GM12878 (cell line): ENCODE results near the gene FBXL17. TPM values are rescaled to one million over a fixed set of nuclear protein-coding genes. Genes with fewer than 3 reads are reported as not detected.

ENCODE experiments used
- BCL11A ChIP-seq: IDR thresholded peaks from 2 replicates; pipeline ENCODE4 v1.6.1; 2011; ENCODE audit warnings: low read depth, low read length
- BCL3 ChIP-seq: IDR thresholded peaks from 2 replicates; pipeline ENCODE4 v1.6.1; 2011; ENCODE audit warnings: borderline replicate concordance, low read depth, mild to moderate bottlenecking, moderate library complexity, low read length; ENCODE audit not compliant: insufficient read depth, poor library complexity, severe bottlenecking
- GATAD2B ChIP-seq: fragments of 450-650 bp; conservative IDR thresholded peaks from 2 replicates; pipeline ENCODE4 v1.6.1; 2017; ENCODE audit warnings: low read depth, mild to moderate bottlenecking, moderate library complexity
- KDM1A ChIP-seq: fragments of 200-600 bp; sonication (generic); IDR thresholded peaks from 2 replicates; pipeline ENCODE4 v1.6.1; 2016; ENCODE audit warnings: borderline replicate concordance
- MEF2A ChIP-seq: IDR thresholded peaks from 2 replicates; pipeline ENCODE4 v1.6.1; 2011; ENCODE audit warnings: low read depth, mild to moderate bottlenecking, low read length, moderate library complexity; ENCODE audit not compliant: insufficient read depth
- NFXL1 ChIP-seq: fragments of 450-650 bp; IDR thresholded peaks from 2 replicates; pipeline ENCODE4 v1.6.1; 2017; ENCODE audit warnings: antibody characterized with exemption, mild to moderate bottlenecking, borderline replicate concordance
- PRDM15 ChIP-seq: fragments of 450-650 bp; formaldehyde crosslinking; IDR thresholded peaks from 2 replicates; pipeline ENCODE4 v1.4.0; 2020; ENCODE audit warnings: mild to moderate bottlenecking, moderate library complexity
- SMAD1 ChIP-seq: fragments of 450-650 bp; IDR thresholded peaks from 2 replicates; pipeline ENCODE4 v1.6.1; 2018; ENCODE audit warnings: mild to moderate bottlenecking, low read depth; ENCODE audit not compliant: partially characterized antibody
- SP1 ChIP-seq: IDR thresholded peaks from one replicate; pipeline ENCODE4 v1.6.1; 2011; ENCODE audit warnings: low read depth, low read length
- SRF ChIP-seq, 2 experiments: IDR thresholded peaks; 2 replicates each; pipeline ENCODE4 v1.6.1; 2011; ENCODE audit warnings: low read depth in 2 of 2, low read length in 2 of 2, mild to moderate bottlenecking in 1 of 2, moderate library complexity in 1 of 2
- ZBTB11 ChIP-seq: fragments of 450-650 bp; formaldehyde crosslinking; IDR thresholded peaks from 2 replicates; pipeline ENCODE4 v1.5.0; 2022; ENCODE audit warnings: mild to moderate bottlenecking, missing genetic modification characterization
- ZNF274 ChIP-seq: IDR thresholded peaks from one replicate; pipeline ENCODE4 v1.8.0; 2011; ENCODE audit not compliant: insufficient read length, insufficient read depth
- ZNF622 ChIP-seq: fragments of 450-650 bp; IDR thresholded peaks from 2 replicates; pipeline ENCODE4 v1.6.1; 2017; ENCODE audit warnings: mild to moderate bottlenecking, inconsistent platforms
- ZZZ3 ChIP-seq: IDR thresholded peaks from 2 replicates; pipeline ENCODE4 v1.6.1; 2011; ENCODE audit warnings: low read depth; ENCODE audit not compliant: control insufficient read depth, insufficient read length
- polyA plus RNA-seq, 11 experiments: library from polyadenylated mRNA; depleted of rRNA in 4 of 11; unstranded in 6 of 11; stranded (reverse) in 5 of 11; fragments of >200 nt; fragmentation: Nextera tagmentation in 4 of 11; fragmentation: Illumina TruSeq in 1 of 11; extraction: Ambion mirVana in 4 of 11; extraction: Trizol in 1 of 11; gene quantifications; 1 replicate in 1 of 11; 2 replicates in 10 of 11; pipeline versions ENCODE4 v1.2.1 to v1.2.3, GENCODE V29; 2011 to 2016; ENCODE audit warnings: inconsistent platforms in 2 of 11, missing spikeins in 2 of 11, low read depth in 1 of 11
- total RNA-seq, 4 experiments: library from RNA; depleted of rRNA in 3 of 4; stranded (reverse); fragments of >200 nt in 3 of 4; fragmentation: Illumina TruSeq in 1 of 4; extraction: Trizol in 1 of 4; gene quantifications; 2 replicates each; pipeline versions ENCODE4 v1.2.1 to v1.2.3, GENCODE V29; 2013 to 2021
- TF ChIP-seq, protein P1 (sequence below): fragments of 450-650 bp; conservative IDR thresholded peaks from 2 replicates; pipeline ENCODE4 v1.6.1; 2017; ENCODE audit warnings: mild to moderate bottlenecking, moderate library complexity

FBXL17 gene
- total and polyA plus RNA-seq, 10 of the 15 experiments (the other 5 are each of a cell fraction or from before 2014, with no cell fraction given) = 0.88 to 9.0 (median 4.4) TPM

GRCh38 chr5:108381954-108382783 is at the start of gene FBXL17 (continued):
- TF ChIP-seq ZBTB11 (CRISPR knock-in tag) = no peak
- TF ChIP-seq BCL11A = peak; percentile 48; the same call in 1 of the 2 replicates
- TF ChIP-seq ZZZ3 = no peak
- TF ChIP-seq BCL3 = peak; percentile 44
- TF ChIP-seq SP1 = peak; percentile 66
- no peak for TF ChIP-seq SMAD1
- no peak for TF ChIP-seq NFXL1
- peak; percentile 8 to 54; a peak in 1 of 4 replicates for TF ChIP-seq SRF (IDR thresholded peaks at IDR 0.05; ENCODE audit: low read depth in 2 of 2, low read length in 2 of 2)
- no peak for TF ChIP-seq PRDM15 (CRISPR knock-in tag)
- no peak for TF ChIP-seq KDM1A
- TF ChIP-seq, protein P1, sequence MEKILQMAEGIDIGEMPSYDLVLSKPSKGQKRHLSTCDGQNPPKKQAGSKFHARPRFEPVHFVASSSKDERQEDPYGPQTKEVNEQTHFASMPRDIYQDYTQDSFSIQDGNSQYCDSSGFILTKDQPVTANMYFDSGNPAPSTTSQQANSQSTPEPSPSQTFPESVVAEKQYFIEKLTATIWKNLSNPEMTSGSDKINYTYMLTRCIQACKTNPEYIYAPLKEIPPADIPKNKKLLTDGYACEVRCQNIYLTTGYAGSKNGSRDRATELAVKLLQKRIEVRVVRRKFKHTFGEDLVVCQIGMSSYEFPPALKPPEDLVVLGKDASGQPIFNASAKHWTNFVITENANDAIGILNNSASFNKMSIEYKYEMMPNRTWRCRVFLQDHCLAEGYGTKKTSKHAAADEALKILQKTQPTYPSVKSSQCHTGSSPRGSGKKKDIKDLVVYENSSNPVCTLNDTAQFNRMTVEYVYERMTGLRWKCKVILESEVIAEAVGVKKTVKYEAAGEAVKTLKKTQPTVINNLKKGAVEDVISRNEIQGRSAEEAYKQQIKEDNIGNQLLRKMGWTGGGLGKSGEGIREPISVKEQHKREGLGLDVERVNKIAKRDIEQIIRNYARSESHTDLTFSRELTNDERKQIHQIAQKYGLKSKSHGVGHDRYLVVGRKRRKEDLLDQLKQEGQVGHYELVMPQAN = peak; percentile 89
- TF ChIP-seq ZNF622 = no peak
- TF ChIP-seq ZNF274 = no peak
- TF ChIP-seq MEF2A = peak; percentile 6; the same call in 1 of the 2 replicates
- TF ChIP-seq GATAD2B = peak; percentile 68
